HG03432 (cell line): Measurements from ENCODE around the gene SYK.

Experiments used
- ATAC-seq: cut with Tn5 transposase; IDR thresholded peaks from one replicate; pipeline ENCODE4 v1.9.1; 2021; ENCODE audit warnings: mild to moderate bottlenecking, moderate library complexity; ENCODE audit not compliant: unreplicated experiment

Gene SYK

GRCh38 chr9:90846770-90847419 lies 45.3 kb downstream of the SYK start:
- no peak for ATAC-seq

- no peak for ATAC-seq
These were observed 46.4 kb downstream of the SYK start for GRCh38 chr9:90847971-90848370.

- no peak for ATAC-seq
These were observed 47.2 kb downstream of the SYK start for GRCh38 chr9:90848866-90849265.

GRCh38 chr9:90851444-90851843 lies 49.8 kb downstream of the SYK start:
- ATAC-seq, result no peak

GRCh38 chr9:90853945-90854344 lies 52.3 kb downstream of the SYK start:
- no peak for ATAC-seq

- no peak for ATAC-seq
These were observed 53.1 kb downstream of the SYK start for GRCh38 chr9:90854637-90855175.

- no peak for ATAC-seq
These were observed 53.7 kb downstream of the SYK start for GRCh38 chr9:90855208-90855902.

- no peak for ATAC-seq
These were observed 55.5 kb downstream of the SYK start for GRCh38 chr9:90857091-90857490.

- ATAC-seq, result no peak
These were observed 56.2 kb downstream of the SYK start for GRCh38 chr9:90857855-90858254.

- ATAC-seq, result no peak
These were observed 56.9 kb downstream of the SYK start for GRCh38 chr9:90858457-90858901.

GRCh38 chr9:90860382-90860781 lies 58.8 kb downstream of the SYK start:
- no peak for ATAC-seq

GRCh38 chr9:90860826-90861225 lies 59.2 kb downstream of the SYK start:
- no peak for ATAC-seq

GRCh38 chr9:90861380-90861779 lies 59.8 kb downstream of the SYK start:
- no peak for ATAC-seq

GRCh38 chr9:90861826-90862740 lies 60.5 kb downstream of the SYK start:
- ATAC-seq, result no peak

- no peak for ATAC-seq
These were observed 63.2 kb downstream of the SYK start for GRCh38 chr9:90864779-90865178.

GRCh38 chr9:90867101-90867500 lies 65.5 kb downstream of the SYK start:
- no peak for ATAC-seq

- ATAC-seq, result no peak
These were observed 66.9 kb downstream of the SYK start for GRCh38 chr9:90868555-90868954.

GRCh38 chr9:90869361-90869760 lies 67.7 kb downstream of the SYK start:
- no peak for ATAC-seq

GRCh38 chr9:90870621-90871326 lies 69.2 kb downstream of the SYK start:
- no peak for ATAC-seq

GRCh38 chr9:90871327-90871935 lies 69.8 kb downstream of the SYK start:
- ATAC-seq, result no peak
